GM19043 (cell line): ENCODE results near the gene FHIT.

ENCODE experiments used
- ATAC-seq: cut with Tn5 transposase; IDR thresholded peaks from one replicate; pipeline ENCODE4 v1.9.1; 2021; ENCODE audit warnings: low read depth; ENCODE audit not compliant: unreplicated experiment

The FHIT gene

DNA sequence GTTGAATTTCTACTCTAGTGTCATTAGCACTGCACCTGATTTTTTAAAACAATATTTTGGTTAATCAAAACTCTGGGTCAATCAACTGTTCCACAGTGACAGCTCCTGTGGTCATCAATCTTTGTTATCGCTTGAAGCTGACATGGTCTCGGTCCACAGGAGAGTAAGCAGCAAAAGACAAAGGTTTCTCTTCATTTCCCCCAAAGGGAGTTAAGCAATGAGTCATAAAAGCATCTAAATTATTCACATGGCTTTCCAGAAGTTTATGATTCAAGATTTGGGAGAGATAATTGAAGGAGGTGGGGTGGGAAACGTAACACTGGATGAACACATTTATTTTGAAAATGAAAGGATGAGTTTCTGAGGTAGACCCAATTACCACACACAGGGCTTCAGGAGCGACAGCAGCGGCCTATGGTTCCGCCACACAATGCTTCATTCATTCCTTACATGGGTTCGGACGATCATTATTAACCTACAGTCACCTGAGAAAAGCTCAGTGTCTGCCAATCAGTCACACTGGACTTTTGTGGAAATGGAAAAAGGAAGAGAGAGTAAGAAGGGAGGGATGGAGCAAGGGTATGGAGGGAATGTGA is 505.1 kb downstream of the FHIT start:
- ATAC-seq: no peak

- no peak for ATAC-seq
These were observed 507.6 kb downstream of the FHIT start for GRCh38 chr3:60743631-60744164.

DNA sequence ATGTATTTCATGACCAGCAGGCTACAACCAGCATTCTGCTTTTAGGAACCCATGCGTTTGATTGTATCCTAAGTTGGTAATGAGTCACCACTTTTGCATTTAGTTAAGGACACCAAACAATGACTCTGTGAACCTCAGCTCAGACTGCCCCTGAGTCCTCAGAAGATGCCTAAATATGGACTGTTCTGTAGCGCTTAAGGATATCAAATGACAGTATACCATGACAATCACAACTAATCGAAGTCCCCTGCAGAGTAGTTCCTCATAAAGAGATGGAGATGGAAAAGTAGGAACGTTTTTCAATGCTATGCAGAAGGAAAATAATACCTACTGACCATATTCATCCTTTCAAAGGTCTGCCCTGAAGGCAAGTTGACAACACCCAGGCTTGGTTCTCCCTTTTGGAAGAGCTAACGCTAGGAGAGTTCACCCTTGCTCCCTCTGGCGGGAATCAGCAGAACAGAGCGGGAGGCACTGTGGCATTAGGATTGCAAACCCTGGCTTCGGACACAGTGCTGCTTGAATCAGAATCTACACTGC is 508.6 kb downstream of the FHIT start:
- no peak for ATAC-seq

DNA sequence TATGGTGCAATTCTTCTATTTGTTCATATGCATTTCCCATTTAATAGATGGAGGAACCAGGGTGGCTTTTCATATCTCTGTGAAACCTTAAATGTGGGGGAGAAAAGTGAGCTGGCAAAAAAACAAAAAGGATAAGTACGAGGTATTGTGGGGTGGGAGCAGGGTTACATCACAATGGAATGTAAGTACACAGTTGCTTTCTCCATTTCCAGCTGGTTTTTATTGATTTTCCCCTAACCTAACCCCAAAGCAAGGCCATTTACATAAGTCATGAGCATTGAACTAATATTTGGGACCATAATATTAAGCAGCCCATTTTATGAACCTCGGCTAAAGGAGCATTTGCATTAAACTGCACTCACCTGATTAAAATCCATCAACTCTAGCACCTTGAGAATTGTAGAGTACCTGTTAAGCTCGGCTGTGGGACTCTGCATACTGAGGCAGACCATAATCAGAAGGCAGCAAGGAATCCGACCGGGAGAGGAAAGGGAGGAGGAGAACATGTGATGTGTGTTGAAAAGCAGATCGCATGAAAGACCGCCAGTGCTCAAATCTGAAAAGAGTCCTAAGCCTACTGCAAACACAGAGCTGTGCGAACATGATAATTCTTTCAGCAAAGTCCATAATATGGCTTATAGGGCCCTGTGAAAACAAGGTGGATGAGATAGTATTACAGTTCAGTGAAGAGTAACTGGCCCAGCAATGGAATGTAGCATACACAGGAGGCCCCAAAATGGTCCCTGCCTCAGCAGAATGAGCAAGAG is 513.4 kb downstream of the FHIT start:
- no peak for ATAC-seq

- no peak for ATAC-seq
These were observed 520.9 kb downstream of the FHIT start for GRCh38 chr3:60730371-60730770.

- no peak for ATAC-seq
These were observed 522.2 kb downstream of the FHIT start for GRCh38 chr3:60729056-60729455.

DNA sequence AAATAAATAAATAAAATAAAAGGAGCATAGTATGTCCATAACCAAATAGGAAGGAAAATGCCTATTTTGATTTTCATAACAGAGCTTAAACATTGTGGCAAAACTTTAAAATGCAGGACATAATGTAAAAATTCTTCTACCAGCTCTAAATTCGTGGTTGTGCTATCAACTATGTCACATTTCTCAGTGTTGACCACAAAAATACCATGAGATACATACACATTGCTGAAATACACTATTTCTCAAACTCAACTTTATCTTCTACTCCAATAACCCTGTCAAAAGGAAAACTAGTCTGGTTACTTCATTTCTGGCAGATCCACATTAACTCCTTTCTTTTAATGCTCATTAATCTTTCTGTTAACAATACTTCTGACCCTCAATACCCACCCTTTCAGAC is 523.2 kb downstream of the FHIT start:
- no peak for ATAC-seq

DNA sequence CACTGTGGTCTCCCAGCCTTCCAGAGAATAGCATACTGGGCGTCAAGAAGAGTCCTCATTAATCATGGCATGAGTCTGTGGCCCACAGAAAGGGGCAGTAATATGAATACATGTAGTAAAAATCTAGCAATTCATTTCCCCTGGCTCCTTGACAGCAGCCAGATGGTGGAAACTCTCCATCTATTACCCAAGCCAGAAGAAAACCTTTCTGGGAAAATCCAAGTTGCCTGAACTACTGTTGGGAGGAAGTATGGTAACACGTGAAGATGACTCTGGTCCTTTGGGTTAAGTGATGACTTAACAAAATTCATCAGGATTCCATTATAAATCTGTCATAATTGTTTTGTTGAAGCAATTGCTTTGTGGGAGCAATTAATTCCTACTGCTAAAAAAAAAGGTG is 530.5 kb downstream of the FHIT start:
- ATAC-seq: no peak

DNA sequence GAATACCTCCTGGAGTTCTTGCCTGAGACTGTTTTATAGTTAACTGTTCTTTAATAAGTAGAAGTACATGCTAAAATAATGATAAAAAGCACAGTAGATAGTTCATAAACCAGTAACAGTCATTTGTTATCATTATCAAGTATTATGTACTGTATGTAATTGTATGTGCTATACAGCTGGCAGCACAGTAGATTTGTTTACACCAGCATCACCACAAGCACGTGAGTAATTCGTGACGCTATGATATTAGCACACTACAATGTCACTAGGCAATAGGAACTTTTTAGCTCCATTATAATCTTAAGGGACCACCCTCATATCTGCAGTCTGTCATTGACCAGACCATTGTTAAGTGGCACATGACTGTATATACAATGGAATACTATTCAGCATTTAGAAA is 534.7 kb downstream of the FHIT start:
- no peak for ATAC-seq

DNA sequence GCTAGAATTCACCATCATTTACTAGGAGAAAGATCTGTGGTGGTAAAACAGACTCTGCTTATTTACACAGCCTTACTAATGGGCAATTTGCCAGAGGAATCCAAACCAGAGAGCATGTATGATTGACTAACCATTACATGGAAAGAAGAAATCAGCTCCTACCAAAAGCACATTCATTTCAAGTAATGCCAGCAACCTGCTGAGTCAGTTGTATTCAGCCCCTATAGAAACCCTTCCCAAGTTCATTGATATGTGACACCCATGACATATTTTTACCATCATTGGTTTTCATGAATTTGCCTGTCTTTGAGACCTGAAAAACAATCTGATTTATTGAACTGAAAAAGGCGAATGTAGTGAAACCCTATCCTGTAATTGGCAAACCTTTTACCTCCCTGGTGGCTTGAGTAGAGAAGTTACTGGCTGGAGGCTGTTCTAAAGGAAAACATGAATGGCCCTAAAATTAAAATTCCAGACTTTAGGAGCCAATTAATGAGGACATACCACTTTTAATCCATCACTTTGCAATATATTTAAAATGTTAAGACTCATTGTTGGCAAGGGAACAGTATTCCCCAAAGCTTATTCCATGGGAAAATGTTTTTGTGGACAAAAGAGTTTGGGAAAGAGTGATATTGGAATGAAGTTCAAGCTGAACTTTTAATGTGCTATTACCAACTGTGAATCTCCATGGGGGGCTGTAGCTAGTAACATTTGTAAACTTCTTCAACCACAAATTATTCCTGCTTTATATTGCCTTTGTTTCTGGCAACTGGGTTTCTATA is 542.9 kb downstream of the FHIT start:
- ATAC-seq: no peak

DNA sequence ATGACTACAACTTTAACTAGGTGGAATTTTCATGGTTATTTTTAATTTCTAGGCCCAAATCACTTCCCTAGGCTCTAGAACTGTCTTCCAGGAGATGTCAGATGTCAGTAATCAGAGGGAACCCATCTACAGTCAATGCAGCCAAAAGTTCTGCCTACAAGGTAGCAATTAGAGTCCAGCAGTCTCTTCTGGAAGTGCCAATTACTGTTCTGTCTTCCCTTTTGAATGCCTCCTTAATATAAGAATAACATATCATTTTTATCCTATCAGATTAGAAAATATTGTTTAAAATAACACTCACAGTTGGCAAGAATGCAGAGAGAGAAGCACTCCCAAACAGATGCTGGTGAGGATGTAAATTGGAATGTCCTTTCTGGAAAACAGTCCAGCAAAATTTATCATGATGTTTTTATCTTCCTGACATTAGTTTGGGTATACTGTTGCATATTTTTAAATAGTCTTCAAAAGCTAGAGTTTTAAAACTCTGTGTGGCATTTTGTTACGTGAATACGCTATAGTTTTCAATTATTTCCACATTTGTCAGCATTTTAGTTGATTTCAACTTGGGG is 543.7 kb downstream of the FHIT start:
- no peak for ATAC-seq

DNA sequence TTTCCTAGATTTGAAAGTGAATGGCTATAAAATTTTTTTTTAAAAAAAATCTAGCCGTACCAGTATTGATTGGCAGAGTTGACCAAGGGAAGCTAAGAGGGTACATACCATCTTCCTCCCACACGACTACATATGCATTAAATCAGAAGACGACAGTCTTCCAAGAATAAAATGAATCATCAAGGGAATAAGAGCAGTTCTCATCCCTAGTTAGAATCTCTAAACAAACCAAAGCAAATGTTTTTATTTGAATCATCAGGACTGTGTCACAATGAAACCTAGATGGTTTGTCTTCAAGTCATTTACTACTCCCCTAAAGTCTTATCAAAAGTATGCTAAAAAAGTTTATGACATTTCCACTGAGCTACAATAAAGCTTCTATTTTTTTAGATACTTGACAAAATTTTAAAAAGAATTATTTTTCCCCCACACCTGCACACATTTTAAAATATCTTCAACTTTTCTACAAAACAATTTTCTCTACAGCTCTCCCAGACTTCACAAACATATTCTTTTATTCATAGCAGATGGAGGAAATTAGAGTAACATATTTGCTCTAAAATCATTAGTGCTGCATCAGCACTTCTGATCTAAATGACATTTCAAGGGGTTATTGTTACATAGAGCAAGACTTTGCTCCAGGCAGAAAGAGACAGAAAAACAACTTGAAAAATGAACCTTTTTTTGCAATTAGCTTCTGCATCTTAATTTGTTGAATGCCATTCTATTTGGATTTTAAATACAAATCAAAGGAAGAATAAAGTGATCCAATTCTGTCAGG is 547.1 kb downstream of the FHIT start:
- no peak for ATAC-seq

DNA sequence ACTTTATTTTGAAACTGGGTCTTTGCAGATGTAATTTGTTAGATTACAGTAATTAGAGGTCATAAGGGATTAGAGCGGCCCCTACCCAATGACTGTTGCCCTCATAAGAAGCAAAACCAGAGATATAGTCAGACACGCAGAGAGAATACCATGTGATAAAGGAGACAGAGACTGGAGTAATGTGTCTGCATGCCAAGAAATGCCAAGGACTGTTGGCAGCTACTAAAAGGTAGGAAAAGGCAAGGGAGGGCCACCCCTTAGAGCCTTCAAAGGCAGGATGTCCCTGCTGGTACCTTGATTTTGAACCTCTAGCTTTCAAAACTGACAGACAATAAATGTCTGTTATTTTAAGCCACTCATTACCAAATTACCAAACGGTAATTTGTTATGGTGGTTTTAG is 548.2 kb downstream of the FHIT start:
- ATAC-seq: no peak

- ATAC-seq: no peak
These were observed 553.1 kb downstream of the FHIT start for GRCh38 chr3:60698117-60698516.

DNA sequence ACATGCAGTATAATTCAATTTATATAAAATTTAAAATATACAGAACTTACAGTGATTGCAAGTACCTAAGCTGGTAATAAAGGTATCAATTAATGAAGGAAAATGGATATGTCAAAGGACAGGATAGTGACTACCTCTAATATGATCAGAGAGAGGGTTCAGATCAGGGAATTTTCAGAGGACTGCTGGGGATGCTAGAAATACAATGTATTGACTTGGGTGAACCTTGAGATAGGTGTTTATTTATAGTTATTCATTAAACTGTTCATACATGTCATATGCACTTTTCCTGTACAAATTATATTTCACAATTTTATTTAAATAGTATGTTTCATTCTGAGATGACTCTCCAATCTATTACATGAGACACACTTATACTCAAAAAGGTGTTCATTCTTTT is 554.1 kb downstream of the FHIT start:
- no peak for ATAC-seq

DNA sequence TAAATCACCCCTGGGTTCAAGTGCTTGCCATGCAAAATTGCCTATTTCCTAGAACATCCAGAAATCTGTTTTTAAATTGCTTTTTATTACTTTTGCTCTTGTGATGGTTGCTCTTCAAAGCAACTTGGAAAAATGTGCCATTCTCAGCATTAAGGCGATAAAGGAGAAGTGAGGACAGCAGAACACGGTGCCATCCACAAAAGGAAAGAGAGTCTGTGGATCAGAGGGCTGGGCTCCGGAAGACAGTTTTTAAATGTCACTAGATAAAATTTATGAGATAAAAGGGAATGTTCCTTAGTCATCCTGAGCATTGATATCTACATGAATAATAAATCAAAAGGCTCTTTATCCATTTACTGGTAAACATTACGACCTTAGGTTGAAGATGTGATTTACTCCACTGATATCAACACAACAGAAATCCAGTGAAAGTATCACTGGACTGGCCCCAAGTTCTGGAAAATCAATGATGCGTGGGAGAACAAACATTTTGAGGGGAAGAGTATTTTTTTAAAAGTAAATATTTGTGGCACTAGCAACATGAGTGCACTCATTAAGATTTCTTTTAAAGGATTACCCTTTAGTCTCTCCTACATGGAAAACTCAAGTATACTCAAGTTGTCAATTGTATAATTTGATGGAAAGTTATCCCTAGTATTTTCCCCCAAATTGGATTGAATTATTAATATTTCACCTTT is 554.7 kb downstream of the FHIT start:
- no peak for ATAC-seq

GRCh38 chr3:60675424-60675823 is 575.8 kb downstream of the FHIT start:
- no peak for ATAC-seq

DNA sequence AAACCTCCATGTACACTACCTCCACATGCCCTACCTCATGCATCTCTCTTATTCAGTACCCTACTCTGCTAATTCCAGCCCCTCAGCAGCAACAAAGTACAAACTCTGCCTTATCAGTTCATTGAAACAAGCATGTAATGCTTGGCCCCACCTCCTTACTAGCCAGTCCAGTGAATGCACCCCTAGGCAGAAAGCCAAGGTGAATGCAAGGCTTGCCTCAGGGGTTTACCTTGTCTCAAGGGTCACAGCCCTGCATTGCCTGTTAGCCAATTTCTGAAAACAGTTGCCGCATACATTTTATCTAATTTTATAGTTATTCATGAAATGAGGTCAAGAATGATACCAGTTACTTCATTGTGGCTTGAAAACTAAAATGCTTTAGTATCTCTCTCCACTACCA is 576.4 kb downstream of the FHIT start:
- no peak for ATAC-seq

- no peak for ATAC-seq
These were observed 578.1 kb downstream of the FHIT start for GRCh38 chr3:60673123-60673522.
